K562 (cell line): ENCODE measurements around the gene MTMR3. TPM values are rescaled to one million over a fixed set of nuclear protein-coding genes. Genes with fewer than 3 reads are reported as not detected.

Experiments used
- ATAC-seq: fragments of 200-7000 bp; cut with Tn5 transposase; 3 replicates; pipeline ENCODE4 v1.9.1; 2020; ENCODE audit warnings: moderate library complexity
- BruUV-seq: library from RNA; stranded (reverse); fragments of 400-500 nt; replicated peaks from 2 replicates; lab custom pipeline; 2021; lab: Mats Ljungman, UMichigan
- CTCF ChIA-PET: fragments of 300-600 bp; formaldehyde crosslinking; extraction: SDS; loops from one replicate; lab custom pipeline; 2021; ENCODE audit warnings: low intra/inter-chr PET ratio; lab: Yijun Ruan, JAX
- POLR2A ChIA-PET: fragments of 300-600, 350-650 bp; sonication (Branson Sonifier 250); formaldehyde crosslinking; extraction: SDS; loops from one replicate; lab custom pipeline; 2021; ENCODE audit warnings: antibody characterized with exemption, inconsistent platforms; lab: Yijun Ruan, JAX
- DNase-seq, 4 experiments: peaks; one replicate each; pipeline versions ENCODE4 v3.0.0 to v3.0.0-alpha.2; 2011 to 2018; ENCODE audit warnings: low spot score in 3 of 4, mixed read lengths in 3 of 4; ENCODE audit errors: extremely low read depth in 1 of 4
- FAIRE-seq: peaks from 2 replicates; lab custom pipeline; 2011; peaks lifted over from hg19 to GRCh38; lab: Jason Lieb, UNC
- H2AFZ ChIP-seq: 2 replicates; pipeline ENCODE4 v1.6.0; 2011; ENCODE audit warnings: low read depth, low read length, control low read depth, inconsistent platforms
- H3K27ac ChIP-seq: fragments of 200-600 bp; 3 replicates; pipeline ENCODE4 v1.8.0; 2011; ENCODE audit warnings: low read depth, mild to moderate bottlenecking, control low read depth, inconsistent platforms, low read length, moderate library complexity, mixed read lengths; ENCODE audit errors: extremely low read depth
- H3K27me3 ChIP-seq, 2 experiments: fragments of 300-600 bp in 1 of 2; 2 replicates in 1 of 2; 3 replicates in 1 of 2; pipeline versions ENCODE4 v1.6.0 to v1.8.0; 2011; ENCODE audit warnings: inconsistent platforms in 2 of 2, low read length in 2 of 2, mild to moderate bottlenecking in 1 of 2, mixed read lengths in 1 of 2, moderate library complexity in 1 of 2; ENCODE audit not compliant: control insufficient read depth in 2 of 2, insufficient read depth in 2 of 2
- H3K36me3 ChIP-seq: fragments of 300-600 bp; 3 replicates; pipeline ENCODE4 v1.8.0; 2011; ENCODE audit warnings: mild to moderate bottlenecking, low read length, inconsistent platforms; ENCODE audit not compliant: control insufficient read depth, insufficient read depth
- H3K4me1 ChIP-seq, 2 experiments: fragments of 200-600 bp in 1 of 2; replicated peaks in 1 of 2; 2 replicates in 1 of 2; 3 replicates in 1 of 2; pipeline versions ENCODE4 v1.5.1 to v1.8.0; 2011; ENCODE audit warnings: inconsistent platforms in 2 of 2, low read length in 2 of 2, mild to moderate bottlenecking in 1 of 2, mixed read lengths in 1 of 2, moderate library complexity in 1 of 2; ENCODE audit not compliant: control insufficient read depth in 2 of 2, insufficient read depth in 2 of 2
- H3K4me2 ChIP-seq: 2 replicates; pipeline ENCODE4 v1.6.1; 2011; ENCODE audit warnings: low read length, control low read depth, inconsistent platforms, mixed read lengths; ENCODE audit not compliant: insufficient read depth
- H3K4me3 ChIP-seq: fragments of 200-600 bp; sonication (generic), shearing (Covaris generic); 2 replicates; pipeline ENCODE4 v1.5.1; 2016; ENCODE audit warnings: control low read depth, inconsistent platforms
- H3K79me2 ChIP-seq: fragments of 200-600 bp; 3 replicates; pipeline ENCODE4 v1.8.0; 2011; ENCODE audit warnings: low read length, inconsistent platforms; ENCODE audit not compliant: control insufficient read depth, insufficient read depth
- H3K9ac ChIP-seq, 2 experiments: 2 replicates each; pipeline versions ENCODE4 v1.6.0 to v1.6.1; 2011; ENCODE audit warnings: low read depth in 2 of 2, low read length in 2 of 2, control low read depth in 1 of 2, inconsistent platforms in 1 of 2, mild to moderate bottlenecking in 1 of 2, mixed read lengths in 1 of 2; ENCODE audit not compliant: insufficient read depth in 1 of 2
- H3K9me1 ChIP-seq: one replicate; pipeline ENCODE4 v1.6.0; 2011; ENCODE audit warnings: inconsistent platforms, mild to moderate bottlenecking, low read length, moderate library complexity; ENCODE audit not compliant: control insufficient read depth, insufficient read depth
- H3K9me3 ChIP-seq: replicated peaks from 2 replicates; pipeline ENCODE4 v1.5.1; 2011; ENCODE audit warnings: low read depth, low read length, inconsistent platforms; ENCODE audit not compliant: control insufficient read depth, insufficient read depth
- H4K20me1 ChIP-seq: replicated peaks from 2 replicates; pipeline ENCODE4 v1.6.1; 2011; ENCODE audit warnings: low read length, inconsistent platforms, mixed read lengths; ENCODE audit not compliant: control insufficient read depth, insufficient read depth
- BDP1 ChIP-seq: IDR thresholded peaks from 3 replicates; pipeline ENCODE4 v1.6.1; 2011; ENCODE audit not compliant: insufficient read length, insufficient read depth
- CSDE1 ChIP-seq, 2 experiments: fragments of 450-650 bp; IDR thresholded peaks; 2 replicates each; pipeline ENCODE4 v1.6.1; 2016; ENCODE audit warnings: mild to moderate bottlenecking in 1 of 2
- EWSR1 ChIP-seq: fragments of 450-650 bp; IDR thresholded peaks from 2 replicates; pipeline ENCODE4 v1.6.1; 2018; ENCODE audit warnings: borderline replicate concordance, mild to moderate bottlenecking, low read depth, moderate library complexity; ENCODE audit not compliant: partially characterized antibody
- HDGF ChIP-seq: fragments of 450-650 bp; IDR thresholded peaks from 2 replicates; pipeline ENCODE4 v1.6.1; 2016
- HEY1 ChIP-seq: fragments of 250-450 bp; sonication (Bioruptor Pico); IDR thresholded peaks from 2 replicates; pipeline ENCODE4 v1.5.0; 2020; ENCODE audit warnings: mild to moderate bottlenecking, moderate library complexity, borderline replicate concordance
- SMARCC2 ChIP-seq: fragments of 450-650 bp; IDR thresholded peaks from 2 replicates; pipeline ENCODE4 v1.6.1; 2017; ENCODE audit warnings: antibody characterized with exemption, moderate library complexity, mild to moderate bottlenecking, low read depth
- TRIM28 ChIP-seq: fragments of 450-650 bp; IDR thresholded peaks from 2 replicates; pipeline ENCODE4 v1.6.1; 2017
- ZBTB11 ChIP-seq, 3 experiments: fragments of 200-800 bp in 1 of 3; fragments of 250-450 bp in 1 of 3; fragments of 450-650 bp in 1 of 3; sonication (Bioruptor Pico) in 1 of 3; sonication (Bioruptor generic) in 1 of 3; formaldehyde crosslinking in 1 of 3; IDR thresholded peaks; 2 replicates each; pipeline versions ENCODE4 v1.6.1 to v1.8.0; 2016 to 2022; ENCODE audit warnings: mild to moderate bottlenecking in 2 of 3, missing genetic modification characterization in 2 of 3, missing compliant biosample characterization in 1 of 3, moderate library complexity in 1 of 3
- ZBTB12 ChIP-seq: fragments of 250-450 bp; sonication (Bioruptor Pico); IDR thresholded peaks from 2 replicates; pipeline ENCODE4 v1.4.0; 2020
- ZBTB26 ChIP-seq: fragments of 450-650 bp; formaldehyde crosslinking; IDR thresholded peaks from 2 replicates; pipeline ENCODE4 v1.4.0; 2022; ENCODE audit warnings: missing genetic modification characterization
- ZNF551 ChIP-seq: fragments of 250-450 bp; sonication (Bioruptor Pico); IDR thresholded peaks from 2 replicates; pipeline ENCODE4 v1.5.0; 2021; ENCODE audit warnings: mild to moderate bottlenecking, moderate library complexity
- WGBS: fragments of 100-300 bp; shearing (Covaris generic); methylation state at CpG from one replicate; pipeline ENCODE4 v1.1.6; 2016; ENCODE audit warnings: low coverage, mixed read lengths; ENCODE audit not compliant: insufficient coverage; ENCODE audit errors: missing lambda C conversion rate; 5-methylcytosine and 5-hydroxymethylcytosine counted together
- in situ Hi-C: fragments of 300-500 bp; cut with MboI; formaldehyde crosslinking; loops from 4 replicates; pipeline ENCODE4 v1.15.0; 2018; ENCODE audit warnings: inconsistent platforms, mixed read lengths
- intact Hi-C: fragments of 100-400 bp; cut with micrococcal nuclease; formaldehyde crosslinking; loops from 2 replicates; pipeline ENCODE4 v1.14.2; 2022
- polyA plus RNA-seq, 8 experiments: library from polyadenylated mRNA; depleted of rRNA in 4 of 8; stranded (reverse) in 5 of 8; unstranded in 3 of 8; fragments of >200 nt; fragmentation: Nextera tagmentation in 2 of 8; fragmentation: Illumina TruSeq in 1 of 8; extraction: Ambion mirVana in 2 of 8; extraction: Trizol in 1 of 8; gene quantifications; 2 replicates each; pipeline versions ENCODE4 v1.2.1 to v1.2.3, GENCODE V29; 2011 to 2014; ENCODE audit warnings: inconsistent platforms in 1 of 8, missing spikeins in 1 of 8
- total RNA-seq, 7 experiments: library from RNA; depleted of rRNA in 6 of 7; stranded (reverse); fragments of >200 nt in 6 of 7; fragmentation: Illumina TruSeq in 2 of 7; extraction: Trizol in 2 of 7; gene quantifications; 2 replicates each; pipeline versions ENCODE4 v1.2.1 to v1.2.3, GENCODE V29; 2011 to 2021; ENCODE audit warnings: low replicate concordance in 1 of 7

MTMR3 gene
- total and polyA plus RNA-seq, 9 of the 15 experiments (the other 6 are each of a cell fraction or from before 2014, with no cell fraction given), result 1.6 to 13.7 (median 7.9) TPM

GRCh38 chr22:29867851-29868250 lies 15.1 kb upstream of the MTMR3 start:
- CTCF ChIA-PET, result no interaction called here
- H3K4me2 ChIP-seq, result no peak overlapping the region
- H3K27me3 ChIP-seq, result no peaks in the 10 kb centered on the region
- H3K79me2 ChIP-seq, result no peaks in the 10 kb centered on the region
- H3K9ac ChIP-seq, result no peak overlapping the region
- no peak for TF ChIP-seq BDP1
- TF ChIP-seq SMARCC2, result no peak
- no peak for TF ChIP-seq HEY1 (CRISPR knock-in tag)
- TF ChIP-seq, all 486 proteins: peak for 0
- intact Hi-C loops, result no loop called here
- Histone ChIP-seq H3K36me3 (no peaks in the 10 kb centered on the region), H3K4me3 (no peak overlapping the region), H2AFZ (no peak overlapping the region), H3K4me1 (no peaks in the 10 kb centered on the region; a peak in 2 of 5 replicates), H3K9me3 (no peaks in the 10 kb centered on the region), H3K9me1 (no peaks in the 10 kb centered on the region), H4K20me1 (no peaks in the 10 kb centered on the region), H3K27ac (no peak overlapping the region)
- POLR2A ChIA-PET, result no interaction called here
- FAIRE-seq (no peak), ATAC-seq (no peak), DNase-seq (no peak)
- 16% methylated on average over 3 of the region's 3 CpGs for WGBS
- in situ Hi-C loops, result no loop called here
- BruUV-seq, result no TSS peak

GRCh38 chr22:29870574-29870973 lies 12.4 kb upstream of the MTMR3 start:
- peaks cover 0 to 3% of the 10 kb centered on the region in 2 experiments; a peak in 2 of 5 replicates for H3K4me1 ChIP-seq
- BruUV-seq, result no TSS peak
- no peaks in the 10 kb centered on the region for H3K27me3 ChIP-seq
- H3K9me1 ChIP-seq, result no peaks in the 10 kb centered on the region
- no peaks in the 10 kb centered on the region for H3K36me3 ChIP-seq
- DNase-seq (no peak), FAIRE-seq (no peak), ATAC-seq (no peak)
- in situ Hi-C loops (no loop called here), intact Hi-C loops (no loop called here)
- H4K20me1 ChIP-seq, result no peaks in the 10 kb centered on the region
- 35% methylated on average over 2 of the region's 3 CpGs for WGBS
- no peak overlapping the region for H3K4me3 ChIP-seq
- H3K9ac ChIP-seq, result no peak overlapping the region
- no peaks in the 10 kb centered on the region for H3K9me3 ChIP-seq
- no peak overlapping the region for H2AFZ ChIP-seq
- H3K4me2 ChIP-seq, result no peak overlapping the region
- ChIA-PET CTCF (no interaction called here), POLR2A (interaction anchor here (0.6 to 1.2 kb wide), 3 partner anchors 13 to 33 kb away, joined by 3 to 4 read pairs (median 3); no protein-coding TSS in a partner anchor)
- H3K79me2 ChIP-seq, result no peaks in the 10 kb centered on the region
- H3K27ac ChIP-seq, result no peak overlapping the region
- no peak for TF ChIP-seq TRIM28
- no peak for TF ChIP-seq ZBTB26 (CRISPR knock-in tag)
- no peak for TF ChIP-seq ZBTB11 (CRISPR knock-in tag; IDR thresholded peaks at IDR 0.05)
- TF ChIP-seq ZBTB12 (CRISPR knock-in tag), result no peak
- TF ChIP-seq CSDE1 (IDR thresholded peaks at IDR 0.05), result no peak
- no peak for TF ChIP-seq HDGF
- no peak for TF ChIP-seq EWSR1
- TF ChIP-seq ZNF551, result no peak
